Esophagus muscularis mucosa (tissue), 4 donors: ENCODE results near the gene THEMIS. TPM values are rescaled to one million over a fixed set of nuclear protein-coding genes. Genes with fewer than 3 reads are reported as not detected.

ENCODE experiments used
- DNase-seq: peaks from one replicate; pipeline ENCODE4 v3.0.0-alpha.2; 2017; ENCODE audit errors: extremely low spot score
- H3K27ac ChIP-seq, 4 donors: fragments of 200-600 bp; sonication (generic); replicated peaks in 1 of 4; 1 replicate in 3 of 4; 2 replicates in 1 of 4; pipeline ENCODE4 v1.5.1; 2016 to 2019; ENCODE audit warnings: mild to moderate bottlenecking in 1 of 4
- H3K27me3 ChIP-seq, 4 donors: fragments of 200-600 bp; sonication (generic); one replicate each; pipeline versions ENCODE4 v1.5.1 to v1.6.0; 2016 to 2019
- H3K36me3 ChIP-seq, 4 donors: fragments of 200-600 bp; sonication (generic); one replicate each; pipeline ENCODE4 v1.5.1; 2016 to 2019
- H3K4me1 ChIP-seq, 4 donors: fragments of 200-600 bp; sonication (generic); one replicate each; pipeline ENCODE4 v1.5.1; 2016 to 2019
- H3K4me3 ChIP-seq, 4 donors: fragments of 200-600 bp; sonication (generic); 1 replicate in 2 of 4; 2 replicates in 2 of 4; pipeline ENCODE4 v1.5.1; 2016 to 2019; ENCODE audit warnings: mild to moderate bottlenecking in 4 of 4, moderate library complexity in 1 of 4
- H3K9me3 ChIP-seq, 4 donors: fragments of 200-600 bp; sonication (generic); 1 replicate in 3 of 4; 2 replicates in 1 of 4; pipeline ENCODE4 v1.5.1; 2016 to 2019
- CTCF ChIP-seq, 3 experiments: fragments of 200-600 bp in 2 of 3; fragments of 450-650 bp in 1 of 3; sonication (generic) in 2 of 3; IDR thresholded peaks; one replicate each; pipeline ENCODE4 v1.5.1; 2017 to 2019; ENCODE audit warnings: antibody characterized with exemption in 3 of 3, mild to moderate bottlenecking in 2 of 3, moderate library complexity in 1 of 3
- EP300 ChIP-seq: sonication (generic); formaldehyde crosslinking; IDR thresholded peaks from one replicate; pipeline ENCODE4 v1.6.1; 2017; ENCODE audit warnings: antibody characterized with exemption
- POLR2A ChIP-seq: fragments of 450-650 bp; IDR thresholded peaks from one replicate; pipeline ENCODE4 v1.6.1; 2017; ENCODE audit warnings: antibody characterized with exemption, moderate library complexity, mild to moderate bottlenecking, low read depth
- POLR2AphosphoS5 ChIP-seq, 2 donors: sonication (generic); formaldehyde crosslinking; IDR thresholded peaks; one replicate each; pipeline ENCODE4 v1.6.1; 2017; ENCODE audit warnings: antibody characterized with exemption in 2 of 2
- WGBS: methylation state at CpG from one replicate; pipeline ENCODE4 v1.1.5; 2018; 5-methylcytosine and 5-hydroxymethylcytosine counted together
- intact Hi-C: fragments of 100-400 bp; cut with DNase I; formaldehyde crosslinking; loops from one replicate; pipeline ENCODE4 v1.15.1; 2023
- total RNA-seq, 4 donors: library from RNA; depleted of rRNA; stranded (reverse); fragments of >200 nt; gene quantifications; one replicate each; pipeline versions ENCODE4 v1.1.0 to v1.2.1, GENCODE V29; 2016

The THEMIS gene
- total RNA-seq, 4 donors from 2014 or later: 0.23 to 0.99 (median 0.61) TPM

GRCh38 chr6:127902933-127903332, 2.1 kb upstream of the THEMIS start:
- H3K9me3 ChIP-seq: no peaks in the 10 kb centered on the region
- H3K4me1 ChIP-seq: no peaks in the 10 kb centered on the region
- intact Hi-C loops: no loop called here
- DNase-seq: no peak
- 87% methylated on average over 8 of the region's 8 CpGs for WGBS
- no peak overlapping the region for H3K4me3 ChIP-seq
- H3K27me3 ChIP-seq: no peaks in the 10 kb centered on the region
- H3K27ac ChIP-seq: no peak overlapping the region
- no peaks in the 10 kb centered on the region for H3K36me3 ChIP-seq
- TF ChIP-seq EP300 (no peak), CTCF (IDR thresholded peaks at IDR 0.05) (no peak), POLR2AphosphoS5 (IDR thresholded peaks at IDR 0.05) (no peak), POLR2A (no peak)

DNA sequence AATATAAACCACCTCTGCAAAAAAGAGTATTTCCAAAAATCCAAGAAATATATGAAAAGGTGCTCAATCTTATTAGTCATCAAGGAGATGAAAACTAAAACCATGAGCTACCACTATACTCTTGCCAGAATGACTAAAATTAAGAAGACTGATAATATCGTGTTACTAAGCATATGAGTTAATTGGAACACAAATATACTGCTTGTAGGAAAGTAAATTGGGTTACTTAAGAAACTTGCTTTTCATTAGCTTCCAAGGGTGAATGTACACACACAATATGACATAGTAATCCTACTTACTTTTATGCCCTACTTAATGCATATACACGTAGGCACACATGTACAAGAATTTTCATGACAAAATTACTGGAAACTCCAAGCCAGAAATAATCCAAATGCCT, 3.4 kb downstream of the THEMIS start:
- Histone ChIP-seq H3K9me3 (no peaks in the 10 kb centered on the region), H3K27ac (no peak overlapping the region), H3K36me3 (no peaks in the 10 kb centered on the region), H3K4me3 (no peak overlapping the region), H3K4me1 (no peaks in the 10 kb centered on the region), H3K27me3 (no peaks in the 10 kb centered on the region)
- TF ChIP-seq POLR2A (no peak), CTCF (IDR thresholded peaks at IDR 0.05) (no peak), POLR2AphosphoS5 (IDR thresholded peaks at IDR 0.05) (no peak), EP300 (no peak)
- 82% methylated on average over 2 of the region's 2 CpGs for WGBS
- intact Hi-C loops: no loop called here
- no peak for DNase-seq

GRCh38 chr6:127894051-127894450, 6.8 kb downstream of the THEMIS start:
- intact Hi-C loops: no loop called here
- no peak for TF ChIP-seq CTCF (IDR thresholded peaks at IDR 0.05)
- no peak for TF ChIP-seq POLR2A
- TF ChIP-seq POLR2AphosphoS5 (IDR thresholded peaks at IDR 0.05): no peak
- no peak for TF ChIP-seq EP300
- no peak for DNase-seq
- Histone ChIP-seq H3K27ac (no peak overlapping the region), H3K9me3 (no peaks in the 10 kb centered on the region), H3K36me3 (no peaks in the 10 kb centered on the region), H3K4me3 (no peak overlapping the region), H3K4me1 (no peaks in the 10 kb centered on the region), H3K27me3 (no peaks in the 10 kb centered on the region)
- WGBS: 59% methylated on average over 1 of the region's 1 CpG

GRCh38 chr6:127893541-127893940, 7.3 kb downstream of the THEMIS start:
- TF ChIP-seq POLR2A (no peak), CTCF (IDR thresholded peaks at IDR 0.05) (no peak), EP300 (no peak), POLR2AphosphoS5 (IDR thresholded peaks at IDR 0.05) (no peak)
- 81% methylated on average over 6 of the region's 6 CpGs for WGBS
- Histone ChIP-seq H3K9me3 (no peaks in the 10 kb centered on the region), H3K4me1 (no peaks in the 10 kb centered on the region), H3K4me3 (no peak overlapping the region), H3K27me3 (no peaks in the 10 kb centered on the region), H3K27ac (no peak overlapping the region), H3K36me3 (no peaks in the 10 kb centered on the region)
- DNase-seq: no peak
- intact Hi-C loops: no loop called here

DNA sequence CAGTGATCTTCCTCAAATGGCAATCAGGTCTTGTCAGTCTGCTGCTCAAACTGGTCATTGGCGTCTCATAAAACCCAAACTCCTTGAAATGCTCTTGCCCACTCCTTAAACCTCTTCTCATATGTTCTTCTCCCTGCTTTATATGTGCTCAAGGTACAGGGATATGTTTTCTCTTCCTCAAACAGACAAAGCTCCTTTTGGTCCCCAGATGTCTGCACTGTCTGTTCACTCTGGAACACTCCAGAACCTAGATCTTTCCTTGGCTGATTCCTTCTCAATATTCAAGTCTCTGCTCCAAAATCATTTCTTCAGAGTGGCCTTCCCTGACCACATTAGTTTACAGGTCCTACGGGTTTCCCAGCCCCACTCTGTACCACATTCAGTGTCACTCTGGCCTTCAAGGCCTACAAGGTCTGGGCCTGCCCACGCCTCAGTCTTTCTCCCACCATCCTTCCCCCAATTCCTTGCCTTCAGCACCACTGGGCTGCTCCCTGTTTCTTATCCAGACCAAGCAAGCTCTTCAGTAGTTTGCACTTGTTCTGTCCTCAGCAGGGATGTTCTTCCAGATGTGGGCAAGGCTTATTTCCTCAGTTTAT, 9.0 kb downstream of the THEMIS start:
- intact Hi-C loops: no loop called here
- no peaks in the 10 kb centered on the region for H3K9me3 ChIP-seq
- H3K27me3 ChIP-seq: no peaks in the 10 kb centered on the region
- TF ChIP-seq CTCF (IDR thresholded peaks at IDR 0.05) (no peak), POLR2AphosphoS5 (IDR thresholded peaks at IDR 0.05) (no peak), POLR2A (no peak), EP300 (no peak)
- WGBS: 90% methylated on average over 3 of the region's 3 CpGs
- no peaks in the 10 kb centered on the region for H3K4me1 ChIP-seq
- H3K27ac ChIP-seq: no peak overlapping the region
- no peak for DNase-seq
- H3K36me3 ChIP-seq: no peaks in the 10 kb centered on the region
- no peak overlapping the region for H3K4me3 ChIP-seq
